ENCODE results near the gene NOXA1. TPM values are rescaled to one million over a fixed set of nuclear protein-coding genes. Genes with fewer than 3 reads are reported as not detected.
A peak's percentile ranks its signal among the peaks of the same experiment; 100 is the strongest.

NOXA1 gene
- total RNA-seq, 8 experiments from 2014 or later: 0.13 to 2.1 (median 0.32) TPM

- in situ Hi-C loops (cut with MboI; ENCODE audit: low pct_unique_long_range_greater_than_20kb in 2 of 9, low sequenced_read_pairs in 9 of 9, unreplicated experiment in 9 of 9): loop anchor here in 6 of 9 experiments (25.0 kb wide), 2 partner anchors 100 to 125 kb away; partner anchors contain the start of genes NRARP (in 5 of the 6) and TOR4A (in 1 of the 6)
- Histone ChIP-seq H3K4me1 (replicated peaks in 1 of 2) (peaks cover 9 to 11% of the 10 kb centered on the region in 2 donors), H3K4me3 (no peak overlapping the region), H3K27ac (no peak overlapping the region)
- WGBS, 10 experiments: 0 to 100% (median 62%) methylated on average over 1 to 3 of the region's 30 CpGs; no CpG with 5 or more reads in 5 of the 10 experiments
- ATAC-seq (replicated peaks in 6 of 8): peak in 6 of 8 experiments; percentile 5 to 46 (median 23)
Observed at GRCh38 chr9:137411645-137412380, 11.4 kb upstream of the NOXA1 start.

GRCh38 chr9:137412431-137412830 lies 10.8 kb upstream of the NOXA1 start:
- Histone ChIP-seq H3K27ac (no peak overlapping the region), H3K4me3 (no peak overlapping the region), H3K4me1 (replicated peaks in 1 of 2) (peaks cover 5 to 9% of the 10 kb centered on the region in 2 donors)
- in situ Hi-C loops (cut with MboI; ENCODE audit: low pct_unique_long_range_greater_than_20kb in 2 of 9, low sequenced_read_pairs in 9 of 9, unreplicated experiment in 9 of 9): loop anchor here in 6 of 9 experiments (25.0 kb wide), 2 partner anchors 100 to 125 kb away; partner anchors contain the start of genes NRARP (in 5 of the 6) and TOR4A (in 1 of the 6)
- no peak for ATAC-seq (replicated peaks in 6 of 8)
- 63 to 100% (median 86%) methylated on average over 1 to 4 of the region's 10 CpGs; no CpG with 5 or more reads in 5 of the 10 experiments for WGBS, 10 experiments

- Histone ChIP-seq H3K27ac (no peak overlapping the region), H3K4me3 (no peak overlapping the region), H3K4me1 (replicated peaks in 1 of 2) (peaks cover 4 to 9% of the 10 kb centered on the region in 2 donors)
- no peak for ATAC-seq (replicated peaks in 6 of 8)
- WGBS, 10 experiments: 85 to 100% (median 96%) methylated on average over 1 to 4 of the region's 5 CpGs; no CpG with 5 or more reads in 6 of the 10 experiments
- in situ Hi-C loops (cut with MboI; ENCODE audit: low pct_unique_long_range_greater_than_20kb in 2 of 9, low sequenced_read_pairs in 9 of 9, unreplicated experiment in 9 of 9): loop anchor here in 6 of 9 experiments (25.0 kb wide), 2 partner anchors 103 to 128 kb away; partner anchors contain the start of genes NRARP (in 5 of the 6) and TOR4A (in 1 of the 6)
Observed at GRCh38 chr9:137415451-137415850, 7.7 kb upstream of the NOXA1 start.

GRCh38 chr9:137416006-137416562 lies 7.1 kb upstream of the NOXA1 start:
- ATAC-seq (replicated peaks in 6 of 8): no peak
- in situ Hi-C loops (cut with MboI; ENCODE audit: low pct_unique_long_range_greater_than_20kb in 2 of 9, low sequenced_read_pairs in 9 of 9, unreplicated experiment in 9 of 9): loop anchor here in 6 of 9 experiments (25.0 kb wide), 2 partner anchors 104 to 129 kb away; partner anchors contain the start of genes NRARP (in 5 of the 6) and TOR4A (in 1 of the 6)
- Histone ChIP-seq H3K4me3 (no peak overlapping the region), H3K27ac (no peak overlapping the region), H3K4me1 (replicated peaks in 1 of 2) (peaks cover 4 to 9% of the 10 kb centered on the region in 2 donors)
- 80 to 100% (median 98%) methylated on average over 2 to 8 of the region's 23 CpGs; no CpG with 5 or more reads in 5 of the 10 experiments for WGBS, 10 experiments

GRCh38 chr9:137416563-137417151 lies 6.5 kb upstream of the NOXA1 start:
- Histone ChIP-seq H3K27ac (no peak overlapping the region), H3K4me3 (no peak overlapping the region), H3K4me1 (replicated peaks in 1 of 2) (peaks cover 6 to 11% of the 10 kb centered on the region in 2 donors)
- peak in 2 of 8 experiments; percentile 4 for ATAC-seq (replicated peaks in 6 of 8)
- in situ Hi-C loops (cut with MboI; ENCODE audit: low pct_unique_long_range_greater_than_20kb in 2 of 9, low sequenced_read_pairs in 9 of 9, unreplicated experiment in 9 of 9): loop anchor here in 6 of 9 experiments (25.0 kb wide), 2 partner anchors 104 to 129 kb away; partner anchors contain the start of genes NRARP (in 5 of the 6) and TOR4A (in 1 of the 6)
- 60 to 100% (median 87%) methylated on average over 1 to 21 of the region's 45 CpGs; no CpG with 5 or more reads in 7 of the 10 experiments for WGBS, 10 experiments

GRCh38 chr9:137417161-137418021 lies 5.8 kb upstream of the NOXA1 start:
- Histone ChIP-seq H3K4me1 (replicated peaks in 1 of 2) (peaks cover 6 to 8% of the 10 kb centered on the region in 2 donors), H3K4me3 (peak overlapping the region in 1 of 5 donors; percentile 16), H3K27ac (no peak overlapping the region)
- ATAC-seq (replicated peaks in 6 of 8): peak in 3 of 8 experiments; percentile 24 to 50 (median 49)
- whole genome bisulfite sequencing, 10 experiments: 100% methylated on average over 1 to 9 of the region's 99 CpGs; no CpG with 5 or more reads in 7 of the 10 experiments
- in situ Hi-C loops (cut with MboI; ENCODE audit: low pct_unique_long_range_greater_than_20kb in 2 of 9, low sequenced_read_pairs in 9 of 9, unreplicated experiment in 9 of 9): loop anchor here in 6 of 9 experiments (25.0 kb wide), 2 partner anchors 105 to 130 kb away; partner anchors contain the start of genes NRARP (in 5 of the 6) and TOR4A (in 1 of the 6)

GRCh38 chr9:137421838-137422603 lies 1.2 kb upstream of the NOXA1 start:
- in situ Hi-C loops (cut with MboI; ENCODE audit: low pct_unique_long_range_greater_than_20kb in 2 of 9, low sequenced_read_pairs in 9 of 9, unreplicated experiment in 9 of 9): loop anchor here in 6 of 9 experiments (25.0 kb wide), 2 partner anchors 110 to 135 kb away; partner anchors contain the start of genes NRARP (in 5 of the 6) and TOR4A (in 1 of the 6)
- peaks cover 6 to 10% of the 10 kb centered on the region in 2 donors for H3K4me1 ChIP-seq (replicated peaks in 1 of 2)
- WGBS, 10 experiments: 0 to 33% (median 0%) methylated on average over 1 to 6 of the region's 11 CpGs; no CpG with 5 or more reads in 1 of the 10 experiments
- no peak for ATAC-seq (replicated peaks in 6 of 8)
- peak overlapping the region; percentile 51 to 98 (median 78) for H3K4me3 ChIP-seq
- no peak overlapping the region for H3K27ac ChIP-seq

GRCh38 chr9:137423514-137424291 lies 510 bp downstream of the NOXA1 start:
- H3K4me1 ChIP-seq (replicated peaks in 1 of 2): peaks cover 6 to 10% of the 10 kb centered on the region in 2 donors
- in situ Hi-C loops (cut with MboI; ENCODE audit: low pct_unique_long_range_greater_than_20kb in 2 of 9, low sequenced_read_pairs in 9 of 9, unreplicated experiment in 9 of 9): loop anchor here in 6 of 9 experiments (25.0 kb wide), 2 partner anchors 111 to 136 kb away; partner anchors contain the start of genes NRARP (in 5 of the 6) and TOR4A (in 1 of the 6)
- H3K27ac ChIP-seq: no peak overlapping the region
- WGBS, 10 experiments: 100% methylated on average over 1 of the region's 77 CpGs; no CpG with 5 or more reads in 9 of the 10 experiments
- H3K4me3 ChIP-seq: peak overlapping the region; percentile 51 to 98 (median 78)
- peak; percentile 3 to 46 (median 34) for ATAC-seq (replicated peaks in 6 of 8)

- in situ Hi-C loops (cut with MboI; ENCODE audit: low pct_unique_long_range_greater_than_20kb in 2 of 9, low sequenced_read_pairs in 9 of 9, unreplicated experiment in 9 of 9): loop anchor here in 1 of 9 experiments (25.0 kb wide), 1 partner anchor 139 kb away; the partner anchor contains the start of gene TOR4A
- Histone ChIP-seq H3K27ac (no peak overlapping the region), H3K4me3 (no peak overlapping the region), H3K4me1 (replicated peaks in 1 of 2) (peaks cover 6 to 10% of the 10 kb centered on the region in 2 donors)
- ATAC-seq (replicated peaks in 6 of 8): no peak
- 40 to 84% (median 80%) methylated on average over 1 to 9 of the region's 18 CpGs; no CpG with 5 or more reads in 5 of the 10 experiments for WGBS, 10 experiments
Observed at GRCh38 chr9:137426018-137426681, 3.0 kb downstream of the NOXA1 start.
